ENCODE measurements around the gene ERC2. TPM values are rescaled to one million over a fixed set of nuclear protein-coding genes. Genes with fewer than 3 reads are reported as not detected.

ERC2 gene
- total RNA-seq, 3 donors from 2014 or later = 0.64 to 7.3 (median 1.3) TPM

- Histone ChIP-seq H3K27me3 (no peaks in the 10 kb centered on the region), H3K4me3 (no peak overlapping the region), H3K36me3 (no peaks in the 10 kb centered on the region), H3K9me3 (no peaks in the 10 kb centered on the region), H3K27ac (no peak overlapping the region), H3K4me1 (no peaks in the 10 kb centered on the region)
- DNase-seq (ENCODE audit: low spot score in 2 of 2) = no peak
- intact Hi-C loops (cut with DNase I; ENCODE audit: low total_unique reads) = no loop called here
- no peak for TF ChIP-seq POLR2AphosphoS5 (IDR thresholded peaks at IDR 0.05)
Observed at GRCh38 chr3:55936549-55937052, 531.7 kb downstream of the ERC2 start.

DNA sequence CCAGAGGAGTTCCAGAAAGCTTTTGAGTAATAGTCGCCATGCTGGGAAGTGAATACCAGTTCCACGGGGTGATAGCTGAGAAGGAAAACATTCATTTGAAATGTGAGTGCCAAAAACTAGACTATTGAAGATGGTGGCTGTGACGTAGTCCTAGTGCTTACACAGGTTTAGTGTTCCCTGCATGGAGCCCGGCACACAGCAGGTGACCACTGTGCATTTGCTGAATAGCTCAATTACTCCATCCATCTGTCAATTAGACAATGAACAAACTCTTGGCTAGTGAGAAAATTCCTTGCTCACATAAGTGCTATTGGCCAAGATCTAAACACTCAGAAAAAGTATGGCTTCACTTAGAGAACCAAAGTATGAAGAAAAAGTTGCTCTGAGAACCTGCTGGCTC, 533.0 kb downstream of the ERC2 start:
- intact Hi-C loops (cut with DNase I; ENCODE audit: low total_unique reads) = no loop called here
- TF ChIP-seq CTCF (IDR thresholded peaks at IDR 0.05) = no peak
- TF ChIP-seq POLR2AphosphoS5 (IDR thresholded peaks at IDR 0.05) = no peak
- TF ChIP-seq POLR2A (IDR thresholded peaks at IDR 0.05) = no peak

GRCh38 chr3:55934771-55935170, 533.5 kb downstream of the ERC2 start:
- Histone ChIP-seq H3K36me3 (no peaks in the 10 kb centered on the region), H3K4me3 (no peak overlapping the region), H3K27me3 (no peaks in the 10 kb centered on the region), H3K9me3 (no peaks in the 10 kb centered on the region), H3K27ac (no peak overlapping the region), H3K4me1 (no peaks in the 10 kb centered on the region)
- TF ChIP-seq POLR2A (IDR thresholded peaks at IDR 0.05) (no peak), POLR2AphosphoS5 (IDR thresholded peaks at IDR 0.05) (no peak), CTCF (IDR thresholded peaks at IDR 0.05) (no peak)
- DNase-seq (ENCODE audit: low spot score in 2 of 2) = no peak
- intact Hi-C loops (cut with DNase I; ENCODE audit: low total_unique reads) = no loop called here

More for the DNA sequence above, 533.0 kb downstream of the ERC2 start:
- Histone ChIP-seq H3K27me3 (no peaks in the 10 kb centered on the region), H3K27ac (no peak overlapping the region), H3K36me3 (no peaks in the 10 kb centered on the region), H3K9me3 (no peaks in the 10 kb centered on the region), H3K4me1 (no peaks in the 10 kb centered on the region), H3K4me3 (no peak overlapping the region)
- DNase-seq (ENCODE audit: low spot score in 2 of 2) = no peak

DNA sequence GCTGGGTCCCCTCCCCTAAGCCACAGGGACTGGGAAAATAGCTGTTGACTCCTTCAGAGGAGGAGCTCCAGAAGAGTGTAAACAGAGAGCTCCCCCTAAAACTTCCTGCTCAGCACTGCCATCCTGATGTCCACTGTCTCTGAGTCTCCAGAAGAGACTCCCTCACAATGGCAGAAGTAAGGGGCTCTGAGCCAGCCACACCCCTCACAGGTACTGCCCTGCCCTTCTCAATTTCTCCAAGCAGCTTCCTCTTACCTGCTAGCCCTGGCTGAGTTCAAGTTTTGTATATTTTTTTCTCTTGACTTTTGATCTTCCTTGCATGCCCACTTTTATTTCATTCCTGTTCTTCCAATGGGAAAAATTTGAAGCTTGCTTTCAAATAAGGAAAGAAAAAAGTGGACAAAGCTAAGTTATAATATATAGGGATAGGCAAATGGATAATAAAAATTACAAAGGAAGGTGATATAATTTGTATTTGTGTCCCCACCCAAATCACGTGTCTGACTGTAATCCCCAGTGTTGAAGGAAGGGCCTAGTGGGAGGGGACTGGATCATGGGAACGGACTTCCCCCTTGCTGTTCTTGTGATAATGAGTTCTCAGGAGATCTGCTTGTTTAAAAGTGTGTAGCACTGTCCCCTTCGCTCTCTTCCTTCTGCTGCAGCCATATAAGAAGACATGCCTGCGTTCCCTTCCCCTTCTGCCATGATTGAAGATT, 539.0 kb downstream of the ERC2 start:
- intact Hi-C loops (cut with DNase I; ENCODE audit: low total_unique reads) = no loop called here
- TF ChIP-seq CTCF (IDR thresholded peaks at IDR 0.05) (no peak), POLR2AphosphoS5 (IDR thresholded peaks at IDR 0.05) (no peak)
- H3K4me3 ChIP-seq = no peak overlapping the region
- H3K27me3 ChIP-seq = no peaks in the 10 kb centered on the region
- H3K36me3 ChIP-seq = no peaks in the 10 kb centered on the region
- H3K9me3 ChIP-seq = no peaks in the 10 kb centered on the region
- H3K27ac ChIP-seq = no peak overlapping the region
- no peak for DNase-seq (ENCODE audit: low spot score in 2 of 2)
- H3K4me1 ChIP-seq = no peaks in the 10 kb centered on the region

- DNase-seq (ENCODE audit: low spot score in 2 of 2) = no peak
- no peak overlapping the region for H3K4me3 ChIP-seq
- intact Hi-C loops (cut with DNase I; ENCODE audit: low total_unique reads) = no loop called here
- no peak overlapping the region for H3K27ac ChIP-seq
- H3K4me1 ChIP-seq = no peaks in the 10 kb centered on the region
- H3K9me3 ChIP-seq = no peaks in the 10 kb centered on the region
- TF ChIP-seq POLR2AphosphoS5 (IDR thresholded peaks at IDR 0.05) (no peak), POLR2A (IDR thresholded peaks at IDR 0.05) (no peak), CTCF (IDR thresholded peaks at IDR 0.05) (no peak)
- no peaks in the 10 kb centered on the region for H3K36me3 ChIP-seq
- H3K27me3 ChIP-seq = no peaks in the 10 kb centered on the region
Observed at GRCh38 chr3:55923626-55924025, 544.6 kb downstream of the ERC2 start.

Data from breast epithelium (tissue), 4 donors.